ENCODE data around the gene ZCCHC2. TPM values are rescaled to one million over a fixed set of nuclear protein-coding genes. Genes with fewer than 3 reads are reported as not detected.

The ZCCHC2 gene
- total and polyA plus RNA-seq, 9 of the 15 experiments (the other 6 are each of a cell fraction or from before 2014, with no cell fraction given): 1.0 to 9.2 (median 6.0) TPM

DNA sequence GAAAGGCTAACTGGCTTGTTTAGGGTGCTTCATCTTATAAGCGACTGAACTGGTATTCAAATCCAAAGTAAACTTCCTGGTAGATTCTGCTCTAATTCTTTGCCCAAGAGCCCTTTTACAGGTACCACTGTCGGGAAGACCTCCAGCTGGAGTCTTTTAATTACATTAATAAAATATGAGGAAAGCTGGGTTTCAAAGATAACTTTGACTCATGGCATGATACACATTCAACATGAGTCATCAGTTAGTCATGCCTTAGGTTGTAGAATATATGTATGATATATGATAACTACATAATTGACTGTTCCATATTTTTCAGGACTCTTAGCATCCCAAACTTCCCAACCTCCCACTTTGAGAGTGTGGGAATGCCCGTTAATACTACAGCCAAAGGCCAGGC is 32.3 kb downstream of the ZCCHC2 start (continued):
- TF ChIP-seq, protein P1, sequence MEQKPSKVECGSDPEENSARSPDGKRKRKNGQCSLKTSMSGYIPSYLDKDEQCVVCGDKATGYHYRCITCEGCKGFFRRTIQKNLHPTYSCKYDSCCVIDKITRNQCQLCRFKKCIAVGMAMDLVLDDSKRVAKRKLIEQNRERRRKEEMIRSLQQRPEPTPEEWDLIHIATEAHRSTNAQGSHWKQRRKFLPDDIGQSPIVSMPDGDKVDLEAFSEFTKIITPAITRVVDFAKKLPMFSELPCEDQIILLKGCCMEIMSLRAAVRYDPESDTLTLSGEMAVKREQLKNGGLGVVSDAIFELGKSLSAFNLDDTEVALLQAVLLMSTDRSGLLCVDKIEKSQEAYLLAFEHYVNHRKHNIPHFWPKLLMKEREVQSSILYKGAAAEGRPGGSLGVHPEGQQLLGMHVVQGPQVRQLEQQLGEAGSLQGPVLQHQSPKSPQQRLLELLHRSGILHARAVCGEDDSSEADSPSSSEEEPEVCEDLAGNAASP (IDR thresholded peaks at IDR 0.05): no peak
- peak; percentile 63; the same call in 1 of the 2 replicates for TF ChIP-seq TEAD4 (IDR thresholded peaks at IDR 0.05; ENCODE audit: low read length)
- no peak for TF ChIP-seq TEAD4 (CRISPR knock-in tag; IDR thresholded peaks at IDR 0.05; ENCODE audit: borderline replicate concordance)
- no peak for TF ChIP-seq ZNF274 (IDR thresholded peaks at IDR 0.05; ENCODE audit: borderline replicate concordance, low read depth, low read length)
- peak; percentile 86 for TF ChIP-seq JUN (IDR thresholded peaks at IDR 0.05; ENCODE audit: borderline replicate concordance, low read depth, low read length)
- no peak for TF ChIP-seq JUN (CRISPR knock-in tag; IDR thresholded peaks at IDR 0.05; ENCODE audit: borderline replicate concordance)
- TF ChIP-seq ATF1 (CRISPR knock-in tag; IDR thresholded peaks at IDR 0.05): no peak
- no peak for TF ChIP-seq ATF1 (tag; IDR thresholded peaks at IDR 0.05)
- TF ChIP-seq PHTF2 (CRISPR knock-in tag; IDR thresholded peaks at IDR 0.05): no peak
- no peak for TF ChIP-seq GTF2E2 (tag; IDR thresholded peaks at IDR 0.05)
- TF ChIP-seq TRIM24 (IDR thresholded peaks at IDR 0.05): peak; percentile 19 to 58; a peak in 3 of 4 replicates
- TF ChIP-seq HNRNPH1 (optimal IDR thresholded peaks at IDR 0.05; ENCODE audit: low read depth, low read length): no peak
- no peak for TF ChIP-seq BRF1 (IDR thresholded peaks at IDR 0.05; ENCODE audit: borderline replicate concordance, extremely low read depth, insufficient read length)
- no peak for TF ChIP-seq PCBP2 (IDR thresholded peaks at IDR 0.05; ENCODE audit: low read depth, low read length, poor library complexity, severe bottlenecking)
- no peak for TF ChIP-seq NR1H2 (CRISPR knock-in tag; IDR thresholded peaks at IDR 0.05)
- peak; percentile 75 for TF ChIP-seq DPF2 (IDR thresholded peaks at IDR 0.05)
- no peak for TF ChIP-seq KLF10 (CRISPR knock-in tag; IDR thresholded peaks at IDR 0.05)
- TF ChIP-seq SLC30A9 (CRISPR knock-in tag; IDR thresholded peaks at IDR 0.05): no peak
- TF ChIP-seq TAF9B (IDR thresholded peaks at IDR 0.05; ENCODE audit: partially characterized antibody): no peak
- no peak for TF ChIP-seq KLF16 (IDR thresholded peaks at IDR 0.05)
- TF ChIP-seq ZNF12 (CRISPR knock-in tag; IDR thresholded peaks at IDR 0.05): no peak
- no peak for TF ChIP-seq ZNF347 (CRISPR knock-in tag; IDR thresholded peaks at IDR 0.05; ENCODE audit: low read depth)
- peak; percentile 53 for TF ChIP-seq C11orf30 (IDR thresholded peaks at IDR 0.05; ENCODE audit: low read depth)
- TF ChIP-seq TRIM28 (IDR thresholded peaks at IDR 0.05): no peak
- no peak for TF ChIP-seq ZNF699 (CRISPR knock-in tag; IDR thresholded peaks at IDR 0.05; ENCODE audit: insufficient replicate concordance)
- no peak for TF ChIP-seq RBBP5 (IDR thresholded peaks at IDR 0.05; ENCODE audit: borderline replicate concordance, insufficient read depth, low read length, poor library complexity, severe bottlenecking)
- TF ChIP-seq FOS (IDR thresholded peaks at IDR 0.05; ENCODE audit: extremely low read depth, insufficient read length): peak; percentile 42
- TF ChIP-seq ILF3 (IDR thresholded peaks at IDR 0.05; ENCODE audit: borderline replicate concordance): no peak
- TF ChIP-seq FOXK1 (CRISPR knock-in tag; IDR thresholded peaks at IDR 0.05; ENCODE audit: borderline replicate concordance): no peak
- peak; percentile 37; the same call in 1 of the 2 replicates for TF ChIP-seq MTA2 (IDR thresholded peaks at IDR 0.05; ENCODE audit: low read depth)

Data from K562 (cell line).